H9 (cell line): Measurements from ENCODE around the gene NOS3. TPM values are rescaled to one million over a fixed set of nuclear protein-coding genes. Genes with fewer than 3 reads are reported as not detected.

Experiments
- DNase-seq: peaks from one replicate; pipeline ENCODE4 v3.0.0-alpha.2; 2017
- H2AFZ ChIP-seq: one replicate; pipeline ENCODE4 v1.6.1; 2013; ENCODE audit warnings: mild to moderate bottlenecking, low read length, control low read depth, moderate library complexity
- H2AK5ac ChIP-seq: 2 replicates; pipeline ENCODE4 v1.6.1; 2013; ENCODE audit warnings: low read length, control low read depth, mixed read lengths; ENCODE audit not compliant: insufficient read length
- H2BK120ac ChIP-seq: one replicate; pipeline ENCODE4 v1.6.1; 2013; ENCODE audit warnings: low read depth, mild to moderate bottlenecking, low read length, control low read depth, inconsistent platforms; ENCODE audit not compliant: poor library complexity, severe bottlenecking
- H2BK12ac ChIP-seq: 2 replicates; pipeline ENCODE4 v1.6.1; 2013; ENCODE audit warnings: low read length, control low read depth, mixed read lengths, low read depth; ENCODE audit not compliant: insufficient read length
- H2BK15ac ChIP-seq: 2 replicates; pipeline ENCODE4 v1.6.1; 2013; ENCODE audit warnings: low read depth, low read length, control low read depth
- H2BK20ac ChIP-seq: one replicate; pipeline ENCODE4 v1.6.1; 2013; ENCODE audit warnings: low read depth, mild to moderate bottlenecking, low read length, control low read depth, inconsistent platforms; ENCODE audit not compliant: poor library complexity, severe bottlenecking
- H2BK5ac ChIP-seq: 2 replicates; pipeline ENCODE4 v1.6.1; 2013; ENCODE audit warnings: low read length, control low read depth, mixed read lengths; ENCODE audit not compliant: insufficient read length
- H3K14ac ChIP-seq: 2 replicates; pipeline ENCODE4 v1.6.1; 2013; ENCODE audit warnings: low read length, control low read depth; ENCODE audit not compliant: insufficient read depth
- H3K18ac ChIP-seq: 2 replicates; pipeline ENCODE4 v1.6.1; 2013; ENCODE audit warnings: low read depth, mild to moderate bottlenecking, mixed read lengths, low read length, control low read depth; ENCODE audit not compliant: insufficient read length
- H3K23ac ChIP-seq: 2 replicates; pipeline ENCODE4 v1.6.1; 2013; ENCODE audit warnings: low read length, control low read depth, mixed read lengths, low read depth; ENCODE audit not compliant: insufficient read length
- H3K23me2 ChIP-seq: 2 replicates; pipeline ENCODE4 v1.6.1; 2013; ENCODE audit warnings: low read depth, mild to moderate bottlenecking, mixed read lengths, low read length, control low read depth; ENCODE audit not compliant: insufficient read length, poor library complexity, severe bottlenecking
- H3K27ac ChIP-seq: 2 replicates; pipeline ENCODE4 v1.5.1; 2013; ENCODE audit warnings: low read length, control low read depth, mixed read lengths, low read depth; ENCODE audit not compliant: insufficient read length
- H3K27me3 ChIP-seq: 2 replicates; pipeline ENCODE4 v1.6.1; 2013; ENCODE audit warnings: low read length, control low read depth, inconsistent platforms; ENCODE audit not compliant: insufficient read depth
- H3K4ac ChIP-seq: 2 replicates; pipeline ENCODE4 v1.6.1; 2013; ENCODE audit warnings: low read depth, mild to moderate bottlenecking, control low read depth, inconsistent platforms, low read length, moderate library complexity
- H3K4me1 ChIP-seq: 2 replicates; pipeline ENCODE4 v1.6.1; 2013; ENCODE audit warnings: low read length, control low read depth, inconsistent platforms; ENCODE audit not compliant: insufficient read depth
- H3K4me2 ChIP-seq: 2 replicates; pipeline ENCODE4 v1.6.1; 2013; ENCODE audit warnings: low read length, control low read depth, mixed read lengths; ENCODE audit not compliant: insufficient read length, insufficient read depth
- H3K56ac ChIP-seq: 2 replicates; pipeline ENCODE4 v1.6.1; 2013; ENCODE audit warnings: low read depth, mild to moderate bottlenecking, mixed read lengths, low read length, control low read depth; ENCODE audit not compliant: insufficient read length
- H3K79me1 ChIP-seq: 2 replicates; pipeline ENCODE4 v1.6.1; 2013; ENCODE audit warnings: low read depth, mild to moderate bottlenecking, moderate library complexity, low read length, control low read depth, inconsistent platforms; ENCODE audit not compliant: insufficient read depth, poor library complexity, severe bottlenecking
- H3K79me2 ChIP-seq: 2 replicates; pipeline ENCODE4 v1.6.1; 2013; ENCODE audit warnings: low read length, control low read depth, inconsistent platforms; ENCODE audit not compliant: insufficient read depth
- H3K9ac ChIP-seq: 2 replicates; pipeline ENCODE4 v1.6.1; 2013; ENCODE audit warnings: low read length, control low read depth, mixed read lengths; ENCODE audit not compliant: insufficient read length; ENCODE audit errors: extremely low read depth
- H3K9me3 ChIP-seq: one replicate; pipeline ENCODE4 v1.6.1; 2013; ENCODE audit warnings: low read depth, low read length, inconsistent platforms; ENCODE audit not compliant: control insufficient read depth
- H3T11ph ChIP-seq: one replicate; pipeline ENCODE4 v1.6.1; 2013; ENCODE audit warnings: mild to moderate bottlenecking, low read length, control low read depth, inconsistent platforms
- H4K20me1 ChIP-seq: one replicate; pipeline ENCODE4 v1.6.1; 2013; ENCODE audit not compliant: control insufficient read depth, insufficient read length, insufficient read depth
- H4K5ac ChIP-seq: 2 replicates; pipeline ENCODE4 v1.6.1; 2013; ENCODE audit warnings: low read depth, mild to moderate bottlenecking, mixed read lengths, low read length, control low read depth; ENCODE audit not compliant: insufficient read length
- H4K8ac ChIP-seq: replicated peaks from 2 replicates; pipeline ENCODE4 v1.6.1; 2013; ENCODE audit warnings: low read length, control low read depth, mixed read lengths, low read depth; ENCODE audit not compliant: insufficient read length
- H4K91ac ChIP-seq: 2 replicates; pipeline ENCODE4 v1.6.1; 2013; ENCODE audit warnings: low read depth, mild to moderate bottlenecking, moderate library complexity, mixed read lengths, low read length, control low read depth; ENCODE audit not compliant: insufficient read length
- H3K27ac Mint-ChIP-seq, 3 experiments: 2 replicates in 2 of 3; 3 replicates in 1 of 3; pipeline ENCODE4 v1.8.0; 2020 to 2021; ENCODE audit warnings: mixed read lengths in 3 of 3, mild to moderate bottlenecking in 1 of 3, moderate library complexity in 1 of 3
- H3K27me3 Mint-ChIP-seq: 2 replicates; pipeline ENCODE4 v1.8.0; 2021; ENCODE audit warnings: low read depth, mild to moderate bottlenecking, moderate library complexity, mixed read lengths
- H3K36me3 Mint-ChIP-seq, 3 experiments: 2 replicates in 2 of 3; 3 replicates in 1 of 3; pipeline ENCODE4 v1.8.0; 2020 to 2021; ENCODE audit warnings: low read depth in 3 of 3, mixed read lengths in 3 of 3; ENCODE audit not compliant: insufficient read depth in 1 of 3
- H3K4me1 Mint-ChIP-seq, 2 experiments: 2 replicates each; pipeline ENCODE4 v1.8.0; 2020; ENCODE audit warnings: mixed read lengths in 2 of 2
- H3K4me3 Mint-ChIP-seq, 2 experiments: 2 replicates in 1 of 2; 3 replicates in 1 of 2; pipeline ENCODE4 v1.8.0; 2020 to 2021; ENCODE audit warnings: mild to moderate bottlenecking in 2 of 2, mixed read lengths in 2 of 2, moderate library complexity in 1 of 2
- H3K9me3 Mint-ChIP-seq, 2 experiments: 2 replicates in 1 of 2; 3 replicates in 1 of 2; pipeline ENCODE4 v1.8.0; 2020; ENCODE audit warnings: mild to moderate bottlenecking in 2 of 2, mixed read lengths in 2 of 2, moderate library complexity in 1 of 2
- WGBS: extraction: QIAGEN DNeasy Blood & Tissue Kit; methylation state at CpG from one replicate; pipeline ENCODE4 v1.1.7; 2013; ENCODE audit warnings: missing lambda C conversion rate, low lambda C conversion rate, mixed read lengths; ENCODE audit not compliant: insufficient read length; ENCODE audit errors: extremely low coverage; 5-methylcytosine and 5-hydroxymethylcytosine counted together
- total RNA-seq: library from RNA; stranded (reverse); gene quantifications from 2 replicates; pipeline ENCODE4 v1.2.1, GENCODE V29; 2021
- TF ChIP-seq, protein P1 (sequence below): fragments of 200-600 bp; sonication (generic); conservative IDR thresholded peaks from 3 replicates; pipeline ENCODE4 v1.8.0; 2021; ENCODE audit warnings: antibody characterized with exemption, mild to moderate bottlenecking

NOS3 gene
- total RNA-seq, 1 experiment from 2014 or later = 4.5 TPM

DNA sequence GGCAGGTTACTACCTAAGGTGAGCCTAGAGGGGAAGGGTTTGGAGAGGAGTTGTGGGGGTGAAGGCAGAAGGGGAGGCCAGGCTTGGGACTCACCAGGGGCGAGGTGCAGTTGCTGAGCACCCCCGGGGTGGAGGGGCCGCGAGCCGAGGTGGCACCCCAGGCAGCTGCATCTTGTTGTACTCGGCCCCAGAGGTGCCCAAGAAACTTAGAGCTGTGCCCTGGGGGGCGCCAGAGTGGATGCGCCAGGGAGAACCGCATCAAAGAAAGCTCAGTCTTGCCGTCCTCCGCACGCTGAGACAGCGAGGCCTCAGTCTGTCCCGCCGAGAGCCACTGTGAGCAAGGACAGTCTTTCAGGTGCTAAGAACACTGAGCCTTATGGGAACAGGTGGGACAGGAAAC, 26.1 kb downstream of the NOS3 start:
- peaks cover 0 to 9% of the 10 kb centered on the region in 2 experiments; a peak in 2 of 5 replicates for H3K9me3 Mint-ChIP-seq
- Histone ChIP-seq H2AFZ (no peak overlapping the region), H2BK12ac (no peak overlapping the region), H3K23me2 (peaks cover 7% of the 10 kb centered on the region), H3K9ac (no peak overlapping the region), H2BK20ac (no peak overlapping the region), H2BK15ac (no peak overlapping the region), H3K14ac (no peak overlapping the region), H3K23ac (no peak overlapping the region), H3K27me3 (peaks cover 6% of the 10 kb centered on the region; the same call in 1 of the 2 replicates), H3K4me1 (peaks cover 6% of the 10 kb centered on the region; the same call in 1 of the 2 replicates), H3K9me3 (no peaks in the 10 kb centered on the region), H3K79me1 (no peaks in the 10 kb centered on the region), H3K56ac (no peak overlapping the region), H3T11ph (no peak overlapping the region), H2AK5ac (no peak overlapping the region), H2BK120ac (no peak overlapping the region), H4K5ac (no peak overlapping the region), H3K4me2 (no peak overlapping the region), H3K18ac (no peak overlapping the region), H3K27ac (no peak overlapping the region), H4K8ac (no peak overlapping the region), H4K91ac (no peak overlapping the region), H3K4ac (no peak overlapping the region), H3K79me2 (no peaks in the 10 kb centered on the region), H4K20me1 (no peaks in the 10 kb centered on the region), H2BK5ac (no peak overlapping the region)
- H3K36me3 Mint-ChIP-seq = peaks cover 2 to 6% (median 6%) of the 10 kb centered on the region in 3 experiments; a peak in 6 of 7 replicates
- DNase-seq = no peak
- H3K27me3 Mint-ChIP-seq = peaks cover 82% of the 10 kb centered on the region
- no peak overlapping the region for H3K4me3 Mint-ChIP-seq
- H3K27ac Mint-ChIP-seq = no peak overlapping the region
- TF ChIP-seq, protein P1, sequence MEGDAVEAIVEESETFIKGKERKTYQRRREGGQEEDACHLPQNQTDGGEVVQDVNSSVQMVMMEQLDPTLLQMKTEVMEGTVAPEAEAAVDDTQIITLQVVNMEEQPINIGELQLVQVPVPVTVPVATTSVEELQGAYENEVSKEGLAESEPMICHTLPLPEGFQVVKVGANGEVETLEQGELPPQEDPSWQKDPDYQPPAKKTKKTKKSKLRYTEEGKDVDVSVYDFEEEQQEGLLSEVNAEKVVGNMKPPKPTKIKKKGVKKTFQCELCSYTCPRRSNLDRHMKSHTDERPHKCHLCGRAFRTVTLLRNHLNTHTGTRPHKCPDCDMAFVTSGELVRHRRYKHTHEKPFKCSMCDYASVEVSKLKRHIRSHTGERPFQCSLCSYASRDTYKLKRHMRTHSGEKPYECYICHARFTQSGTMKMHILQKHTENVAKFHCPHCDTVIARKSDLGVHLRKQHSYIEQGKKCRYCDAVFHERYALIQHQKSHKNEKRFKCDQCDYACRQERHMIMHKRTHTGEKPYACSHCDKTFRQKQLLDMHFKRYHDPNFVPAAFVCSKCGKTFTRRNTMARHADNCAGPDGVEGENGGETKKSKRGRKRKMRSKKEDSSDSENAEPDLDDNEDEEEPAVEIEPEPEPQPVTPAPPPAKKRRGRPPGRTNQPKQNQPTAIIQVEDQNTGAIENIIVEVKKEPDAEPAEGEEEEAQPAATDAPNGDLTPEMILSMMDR = no peak
- peaks cover 28 to 55% of the 10 kb centered on the region in 2 experiments for H3K4me1 Mint-ChIP-seq
- WGBS = no CpG with 5 or more reads among the region's 15 CpGs
